HG03378 (cell line): ENCODE measurements around the gene IRF2BP2.

Source experiments
- ATAC-seq: cut with Tn5 transposase; IDR thresholded peaks from one replicate; pipeline ENCODE4 v1.9.1; 2021; ENCODE audit warnings: mild to moderate bottlenecking, moderate library complexity; ENCODE audit not compliant: unreplicated experiment

Gene IRF2BP2

DNA sequence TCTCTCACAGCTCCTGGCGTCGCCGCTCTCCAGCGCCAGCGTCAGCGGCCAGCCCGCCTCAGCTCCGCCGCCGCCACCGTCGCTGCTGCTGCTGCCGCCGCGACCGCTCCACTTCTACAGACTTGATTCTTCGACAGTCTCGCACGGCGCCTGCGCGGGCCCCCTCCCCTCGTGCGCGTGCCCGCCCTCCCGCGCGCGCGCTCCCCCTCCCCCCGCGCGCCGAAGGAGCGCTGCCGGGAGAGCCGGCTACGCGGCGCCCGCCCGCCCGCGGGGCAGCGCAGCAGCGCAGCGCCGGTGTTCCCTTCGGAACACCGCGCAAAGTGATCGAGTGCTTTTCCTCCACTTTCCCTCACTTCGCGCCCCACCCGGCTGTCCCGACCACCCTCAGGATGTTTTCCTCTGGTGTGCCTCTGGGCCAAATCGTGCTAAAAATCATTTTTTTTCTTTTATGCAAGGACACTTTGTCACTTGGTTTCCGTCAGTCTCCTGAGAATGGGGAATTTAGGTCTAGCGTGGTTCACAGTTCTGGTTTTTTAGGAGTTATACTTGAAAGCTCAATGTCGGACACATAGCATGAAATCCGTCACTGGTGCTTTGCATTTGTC, at the start of gene IRF2BP2:
Gene IRF2BP2, minus strand, starts transcription at position 118 of the 605 bp plus-strand sequence. CDS start 684 bp downstream, outside the sequence.
- ATAC-seq, result no peak

DNA sequence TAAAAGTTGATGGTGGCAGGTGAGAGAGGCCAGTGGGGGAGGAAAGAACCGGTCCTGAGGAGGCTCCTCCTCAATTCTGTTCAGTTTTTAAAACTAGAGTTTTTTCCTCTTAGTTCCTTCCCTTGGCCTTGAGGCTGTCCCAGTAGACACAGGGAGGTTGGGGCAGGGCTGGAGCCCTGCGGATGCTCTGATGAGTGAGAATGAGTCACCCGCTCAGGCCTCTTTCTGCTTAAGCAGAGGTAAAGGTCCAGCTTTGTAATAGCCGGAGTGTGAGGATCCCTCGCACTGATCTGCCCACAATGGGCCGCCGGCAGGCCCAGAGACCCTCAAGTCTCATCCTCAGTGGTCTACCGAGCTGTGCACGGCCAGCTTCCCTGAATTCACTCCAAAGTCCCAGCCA, 49.6 kb upstream of the IRF2BP2 start:
- ATAC-seq, result no peak

DNA sequence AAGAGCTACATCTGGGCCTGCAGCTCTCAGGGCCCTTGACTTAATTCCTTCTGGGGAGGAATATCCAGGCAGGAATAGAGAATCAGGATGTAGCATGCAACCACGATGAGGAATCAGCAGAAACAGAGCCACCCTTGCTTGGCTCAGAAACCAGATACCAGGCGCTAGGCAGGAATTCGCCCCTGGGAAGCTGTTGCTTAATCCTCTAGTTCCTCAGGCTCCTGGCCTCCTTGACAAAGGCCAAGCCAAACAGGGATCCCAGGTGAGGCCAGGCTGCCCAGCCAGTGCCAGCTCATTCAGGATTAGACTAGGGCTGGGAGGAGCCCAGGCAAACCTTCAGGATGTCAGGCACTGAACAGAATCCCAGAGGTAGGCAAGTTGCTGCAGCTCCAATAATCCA, 48.2 kb upstream of the IRF2BP2 start:
- ATAC-seq, result no peak

DNA sequence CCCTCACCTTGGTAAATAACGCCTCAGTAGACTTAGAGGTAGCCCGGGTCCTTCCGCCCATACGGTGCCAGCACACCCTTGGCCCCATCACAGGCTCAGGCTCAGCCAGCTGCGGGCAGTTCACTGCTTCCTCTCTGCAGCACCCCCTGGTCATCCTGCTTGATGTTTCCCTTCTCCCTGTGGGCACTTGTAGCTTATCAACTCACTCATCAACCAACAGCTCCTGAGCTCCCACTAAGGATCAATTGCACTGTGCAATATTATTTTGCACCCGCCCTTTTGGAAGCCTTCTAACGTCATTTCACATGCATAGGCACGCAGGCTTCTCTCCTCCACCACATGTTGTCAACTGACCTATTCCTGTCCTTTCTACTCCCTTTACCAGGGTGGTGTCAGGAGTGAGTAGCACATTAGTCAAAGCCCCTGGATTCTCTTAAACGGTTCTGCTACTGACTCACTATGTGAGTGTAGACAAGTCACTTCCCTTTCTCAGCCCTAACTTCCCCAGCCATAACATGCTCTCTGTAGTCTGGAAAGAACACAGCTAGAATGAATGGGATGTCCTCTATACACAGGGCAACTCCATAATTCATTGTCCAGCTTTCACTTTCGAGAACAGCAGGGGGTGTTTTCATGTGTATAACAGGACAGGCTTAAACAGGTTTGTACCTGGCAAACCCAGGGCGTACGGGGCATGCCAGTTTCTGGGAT, 47.1 kb upstream of the IRF2BP2 start:
- ATAC-seq, result peak; percentile 61

DNA sequence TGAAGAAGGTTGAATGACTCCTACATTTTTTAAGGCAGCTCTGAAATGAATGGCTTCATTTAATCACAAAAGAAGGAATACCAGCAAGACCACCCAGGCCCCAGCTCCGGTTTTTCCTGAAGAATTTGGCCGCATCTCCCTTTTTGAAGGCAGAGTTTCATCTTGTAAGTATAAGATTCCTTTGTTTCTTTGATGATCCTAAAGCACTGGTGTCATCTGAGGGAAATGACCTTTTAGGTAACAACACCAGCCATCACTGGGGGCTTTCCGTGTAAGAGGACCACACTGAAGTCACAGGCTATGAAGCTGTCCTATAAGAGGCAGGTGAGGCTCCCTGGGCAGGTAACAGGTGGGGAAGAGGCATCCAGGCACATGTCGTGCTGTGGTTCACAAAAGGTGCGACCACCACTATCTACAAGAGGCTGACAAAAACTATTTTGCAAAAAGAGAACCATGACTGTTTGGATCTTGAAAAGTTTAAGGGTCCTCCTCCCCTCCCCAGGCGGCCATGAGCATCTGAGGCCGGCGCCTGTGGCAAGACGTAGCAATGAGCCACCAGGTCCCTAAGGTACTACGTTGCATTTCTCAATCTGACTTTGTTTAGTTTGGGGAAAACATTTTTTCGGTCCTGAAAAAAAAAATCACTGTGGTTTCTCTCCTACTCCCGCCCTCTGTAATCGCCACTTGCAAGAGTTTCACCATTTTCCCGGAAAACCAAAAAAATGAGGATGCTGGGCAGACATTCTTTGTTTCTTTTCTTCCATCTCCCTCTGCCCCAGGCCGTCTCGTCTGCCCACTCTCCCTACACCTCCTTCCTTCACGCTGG, 46.3 kb upstream of the IRF2BP2 start:
- no peak for ATAC-seq

DNA sequence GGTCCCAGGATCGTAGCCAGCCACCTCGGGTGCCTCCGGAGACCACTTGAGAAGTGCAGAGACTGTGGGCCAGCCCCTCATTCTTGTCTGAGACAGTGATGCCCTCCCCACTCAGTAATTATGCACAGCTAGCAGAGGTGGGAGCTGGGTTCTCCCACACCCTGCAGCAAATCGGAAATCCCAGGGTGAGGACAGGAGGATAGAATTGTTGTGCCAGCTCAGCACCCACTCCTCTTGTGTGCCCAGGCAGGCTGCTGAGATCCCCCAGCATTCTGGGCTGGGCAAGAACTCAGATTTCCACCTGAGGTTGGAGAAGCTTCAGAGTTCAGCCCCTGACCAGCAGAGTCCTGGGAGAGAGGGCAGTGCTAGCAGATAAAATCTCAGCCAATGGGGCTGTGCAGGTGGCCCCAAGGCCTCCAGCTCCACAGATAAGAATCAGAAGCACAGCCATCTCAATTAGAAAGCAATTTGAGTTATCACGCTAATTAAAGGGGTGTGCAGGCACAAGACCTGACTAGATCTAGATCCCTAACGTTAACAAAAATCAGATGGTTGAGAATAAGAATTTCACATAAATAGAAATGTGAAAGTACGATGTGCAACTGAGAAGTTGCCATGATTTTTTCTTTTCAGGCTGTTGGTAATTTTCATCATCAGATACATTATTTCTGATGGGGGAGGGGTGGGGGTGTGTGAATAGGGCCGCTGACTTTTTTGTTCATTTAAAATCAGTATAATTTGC, 45.5 kb upstream of the IRF2BP2 start:
- no peak for ATAC-seq

DNA sequence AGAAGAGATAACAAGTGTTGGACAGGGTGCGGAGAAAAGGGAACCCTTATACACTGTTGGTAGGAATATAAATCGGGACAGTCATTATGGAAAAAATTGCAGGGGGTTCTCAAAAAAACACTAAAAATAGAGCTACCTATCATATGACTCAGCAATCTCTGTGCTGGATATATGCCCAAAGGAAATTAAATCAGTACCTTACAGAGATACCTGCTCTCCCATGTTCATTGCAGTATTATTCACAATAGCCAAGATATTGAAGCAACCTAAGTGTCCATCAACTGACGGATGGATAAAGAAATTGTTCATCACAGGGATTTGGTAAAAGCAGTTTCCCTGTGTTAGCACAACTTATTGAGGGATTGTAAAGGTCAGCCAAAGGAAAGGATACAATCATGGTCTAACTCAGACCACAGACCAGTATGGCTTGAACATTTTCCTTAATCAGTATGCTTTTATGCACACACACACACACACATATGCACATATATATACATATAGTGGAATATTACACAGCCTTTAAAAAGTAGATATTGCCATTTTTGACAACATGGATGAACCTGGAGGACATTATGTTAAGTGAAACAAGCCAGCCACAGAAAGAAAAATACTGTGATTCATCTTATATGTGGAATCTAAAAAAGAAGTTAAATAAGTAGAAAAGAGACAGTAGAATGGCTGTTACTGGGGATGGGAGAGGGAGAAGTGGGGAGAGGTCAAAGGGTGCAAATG, 44.2 kb upstream of the IRF2BP2 start:
- ATAC-seq, result no peak

DNA sequence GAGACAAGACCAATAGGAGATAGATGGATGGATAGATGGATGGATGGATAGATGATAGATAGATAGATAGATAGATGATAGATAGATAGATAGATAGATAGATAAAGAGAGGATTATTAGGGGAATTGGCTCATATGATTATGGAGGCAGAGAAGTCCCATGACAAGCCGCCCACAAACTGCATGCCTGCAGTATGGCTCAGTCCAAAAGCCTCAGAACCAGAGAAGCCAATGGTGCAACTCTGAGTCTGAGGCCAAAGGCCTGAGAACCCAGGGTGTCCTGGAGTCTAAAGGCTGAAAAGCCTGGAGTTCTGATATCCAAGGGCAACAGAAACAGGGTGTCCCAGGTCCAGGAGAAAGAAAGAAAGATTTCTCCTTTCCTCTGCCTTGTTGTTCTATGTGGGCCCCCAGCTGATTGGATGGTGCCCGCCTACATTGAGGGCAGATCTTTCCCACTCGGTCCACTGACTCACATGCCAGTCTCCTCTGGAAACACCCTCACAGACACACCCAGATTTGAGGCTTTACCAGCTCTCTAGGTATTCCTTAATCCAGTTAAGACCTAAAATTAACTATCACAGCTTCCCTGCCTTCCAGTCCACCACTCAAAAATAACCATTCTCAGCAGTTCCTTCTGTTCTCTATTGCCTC, 39.6 kb upstream of the IRF2BP2 start:
- ATAC-seq, result no peak

DNA sequence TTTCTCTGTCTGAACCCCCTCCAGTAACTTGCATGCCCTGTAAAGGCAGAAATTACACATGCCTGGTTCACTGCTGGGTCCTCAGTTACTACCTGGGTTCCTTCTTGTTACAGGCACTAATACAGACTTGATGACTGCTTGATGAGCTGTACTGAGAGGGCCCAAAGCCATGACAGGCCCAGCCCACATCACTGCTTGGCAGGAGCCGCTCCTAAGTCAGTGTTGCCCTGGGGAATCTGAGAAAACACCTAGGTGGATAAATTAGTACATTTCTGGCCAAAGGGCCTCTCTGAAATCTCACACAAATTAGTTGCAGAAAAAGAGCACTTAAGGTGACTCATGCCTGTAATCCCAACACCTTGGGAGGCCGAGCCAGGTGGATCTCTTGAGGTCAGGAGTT, 37.8 kb upstream of the IRF2BP2 start:
- ATAC-seq, result no peak

DNA sequence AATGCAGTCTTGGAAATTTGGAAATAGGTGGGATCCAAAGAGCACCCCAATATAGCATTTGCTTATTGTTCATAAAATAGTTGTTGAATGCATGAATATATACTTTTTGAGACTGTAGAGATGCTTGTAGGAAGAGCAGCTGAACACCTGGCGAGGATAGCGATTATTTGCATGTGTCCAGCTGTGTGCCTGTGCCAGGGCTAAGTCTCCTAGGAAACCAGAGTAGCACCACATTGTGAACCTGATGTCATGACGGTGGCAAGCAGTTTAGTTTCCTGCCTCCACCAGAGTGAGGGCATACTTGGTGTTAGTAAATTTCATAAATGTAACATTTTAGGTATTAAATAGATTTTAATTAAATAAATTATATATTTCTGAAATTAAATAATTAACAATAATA, 37.3 kb upstream of the IRF2BP2 start:
- no peak for ATAC-seq

DNA sequence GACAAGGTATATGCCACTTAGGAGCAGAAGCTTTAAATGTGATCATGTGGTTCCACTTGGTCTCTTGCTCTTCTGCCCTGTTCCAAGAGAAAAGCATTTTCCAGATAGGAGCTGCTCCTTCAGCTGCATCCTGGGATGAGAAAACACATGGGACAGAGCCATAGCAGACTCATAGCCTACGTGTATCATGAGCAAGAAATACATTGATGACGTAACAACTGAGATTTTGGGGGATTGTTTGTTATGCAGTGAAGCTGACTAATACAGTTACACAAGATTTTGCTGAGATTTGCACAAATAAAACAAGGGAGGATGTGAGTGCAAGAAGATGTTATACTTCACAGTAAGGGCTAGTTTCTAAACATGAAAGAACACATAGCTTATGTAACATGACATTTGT, 36.0 kb upstream of the IRF2BP2 start:
- no peak for ATAC-seq

DNA sequence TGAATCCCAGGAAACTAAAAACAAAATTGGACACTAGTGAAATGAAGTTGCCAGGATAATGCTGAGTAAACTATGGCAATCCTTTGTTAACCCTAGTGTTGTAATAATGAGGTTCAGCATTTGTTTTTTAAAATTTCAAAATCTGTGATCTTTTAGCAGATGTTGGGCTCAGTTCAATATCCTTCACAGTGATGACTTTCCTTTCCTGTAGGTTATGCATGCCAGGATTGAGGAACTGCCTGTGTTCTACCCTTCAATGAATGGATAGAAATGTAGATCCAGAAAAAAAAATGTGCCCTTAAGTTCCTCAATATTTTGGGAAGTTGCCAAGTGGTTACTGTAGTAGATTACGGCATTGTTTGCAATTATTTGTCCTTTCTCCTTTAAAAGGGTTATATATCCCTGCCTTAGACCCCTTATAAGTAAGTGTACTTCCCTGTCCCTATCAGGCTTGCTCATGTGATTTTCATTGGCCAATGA, 35.5 kb upstream of the IRF2BP2 start:
- ATAC-seq, result no peak

DNA sequence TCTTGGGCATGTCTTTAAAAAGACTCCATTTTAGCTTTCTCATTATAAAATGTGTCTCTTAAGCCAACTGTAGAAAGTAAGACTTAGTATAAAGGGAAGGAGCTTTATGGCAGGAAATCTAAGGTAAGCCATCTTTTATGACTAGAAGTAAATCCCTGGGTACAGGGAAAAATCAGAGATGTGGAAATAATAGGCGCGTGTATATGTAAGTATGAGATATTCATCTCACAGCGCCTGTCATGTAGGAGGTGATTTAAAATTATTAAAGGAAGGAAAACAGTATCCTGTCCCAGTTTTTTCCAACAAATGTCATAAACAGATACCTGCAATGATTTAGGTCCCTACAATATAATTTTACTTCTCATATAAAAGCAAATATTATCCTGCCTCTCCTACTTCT, 35.0 kb upstream of the IRF2BP2 start:
- ATAC-seq, result no peak

DNA sequence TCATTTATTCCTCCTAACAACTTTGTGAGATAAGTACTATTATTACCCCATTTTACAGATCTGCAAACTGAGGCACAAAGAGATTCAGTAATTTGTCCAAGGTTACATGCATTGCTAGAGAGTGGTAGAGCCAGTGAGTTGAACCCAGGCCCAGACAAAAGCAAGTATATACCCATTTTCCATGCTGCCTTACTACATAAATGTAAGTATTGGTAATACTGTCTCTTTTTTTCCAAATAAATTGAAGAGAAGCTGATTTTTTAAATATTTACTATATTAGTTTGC, 33.8 kb upstream of the IRF2BP2 start:
- no peak for ATAC-seq

DNA sequence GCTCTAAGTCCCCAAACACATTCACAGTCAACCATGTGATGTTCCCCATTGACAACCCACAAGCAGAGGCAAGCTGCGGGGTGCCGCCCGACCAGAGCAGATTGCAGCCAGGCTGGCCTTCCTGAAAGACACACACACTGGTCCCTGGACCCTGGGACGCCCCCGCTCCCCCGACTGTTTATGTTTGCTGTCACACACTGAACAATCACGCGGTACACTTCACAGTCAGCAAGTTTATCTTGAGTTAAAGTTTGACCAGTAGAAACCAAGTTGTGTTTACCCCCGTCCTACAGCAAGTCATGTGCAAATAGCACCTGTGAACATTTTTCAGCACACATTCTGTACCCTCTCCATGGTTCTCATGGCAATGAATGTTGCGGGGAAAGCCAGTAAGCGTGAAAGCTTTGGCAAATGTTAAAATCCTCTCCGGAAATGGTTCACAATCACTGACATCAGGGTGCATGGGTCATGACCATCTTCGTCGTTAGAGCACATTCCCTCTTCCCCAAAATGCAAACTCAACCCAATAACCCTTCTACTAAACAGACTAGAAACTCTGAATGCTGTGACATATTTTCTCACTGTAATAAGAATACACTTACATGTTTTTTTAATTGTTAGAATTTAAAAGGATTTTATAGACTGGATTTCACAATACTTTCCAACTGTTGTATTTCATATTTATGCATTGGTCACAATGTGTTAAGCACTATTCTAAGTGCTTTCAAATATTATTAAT, 33.3 kb upstream of the IRF2BP2 start:
- no peak for ATAC-seq

DNA sequence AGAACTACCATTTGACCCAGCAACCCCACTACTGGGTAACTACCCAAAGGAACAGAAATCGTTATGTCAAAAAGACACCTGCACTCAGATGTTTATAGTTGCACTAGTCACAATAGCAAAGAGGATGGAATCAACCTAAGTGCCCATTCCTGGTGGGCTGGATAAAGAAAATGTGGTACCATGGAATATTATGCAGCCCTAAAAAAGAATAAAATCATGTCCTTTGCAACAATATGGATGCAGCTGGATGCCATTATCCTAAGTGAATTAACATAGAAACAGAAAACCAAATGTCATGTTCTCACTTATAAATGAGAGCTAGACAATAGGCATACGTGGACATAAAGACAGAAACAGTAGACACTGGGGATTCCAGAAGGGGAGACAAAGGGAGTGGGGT, 32.5 kb upstream of the IRF2BP2 start:
- ATAC-seq, result no peak

DNA sequence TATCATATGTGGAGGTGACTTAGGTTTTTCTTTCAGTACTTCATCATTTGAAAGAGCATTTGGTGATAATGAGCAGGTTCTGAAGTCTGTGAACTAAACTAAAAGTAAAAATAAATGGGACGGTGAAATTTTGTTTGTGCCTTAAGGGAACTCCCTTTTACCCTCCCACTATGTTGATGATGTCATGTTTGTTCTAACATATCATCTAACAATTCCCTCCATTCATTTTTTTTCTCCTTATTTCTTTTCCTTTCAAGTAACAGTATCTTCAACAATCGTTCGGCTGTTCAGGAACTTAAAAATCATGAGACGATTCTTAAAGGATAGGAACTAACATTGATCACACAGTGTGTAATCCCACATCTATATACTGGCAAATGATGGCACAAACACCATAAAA, 30.0 kb upstream of the IRF2BP2 start:
- no peak for ATAC-seq

DNA sequence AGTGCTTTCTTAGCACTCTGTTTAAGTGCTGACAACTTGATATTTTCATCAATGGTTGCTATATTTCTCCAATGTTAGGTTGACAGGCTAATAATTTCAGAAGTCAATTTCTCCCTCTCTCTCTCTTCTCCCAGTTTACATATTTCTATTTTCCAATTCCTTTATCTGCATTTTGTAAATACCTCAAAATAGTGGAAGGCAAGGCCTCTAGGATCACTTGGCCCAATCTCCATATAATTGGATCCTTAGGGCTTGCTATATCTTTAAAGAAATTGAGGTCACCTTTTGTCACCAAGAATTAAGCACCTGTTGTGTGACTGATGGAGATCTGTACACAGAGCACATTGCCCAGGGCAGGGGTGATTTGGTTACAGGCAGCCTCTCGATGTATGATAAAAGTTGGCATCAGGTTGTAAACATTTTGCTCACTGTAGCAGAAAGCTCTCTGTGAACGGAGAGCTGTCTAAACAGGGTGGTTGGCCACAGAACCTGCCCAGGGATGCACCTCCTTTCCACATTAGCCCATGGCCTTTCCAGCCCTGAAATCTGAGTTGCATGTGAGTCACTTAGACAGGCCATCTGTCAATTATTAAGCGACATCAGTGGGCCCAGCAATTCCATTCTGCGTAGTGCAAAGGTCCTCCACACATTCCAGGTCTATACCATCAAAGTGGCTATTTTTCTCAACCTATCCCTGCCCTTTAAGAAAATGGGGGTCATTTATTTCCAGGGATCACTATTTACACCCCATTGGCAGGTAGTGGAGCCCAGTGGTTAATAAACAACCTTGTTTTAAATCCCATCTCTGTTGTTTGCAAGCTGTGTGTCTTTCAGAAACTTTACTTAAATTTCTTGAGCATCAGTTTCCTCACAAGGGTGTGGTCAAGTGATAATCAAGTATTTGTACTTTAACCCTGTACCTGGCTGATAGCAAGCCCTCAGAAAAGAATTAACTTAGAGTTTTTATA, 29.1 kb upstream of the IRF2BP2 start:
- ATAC-seq, result no peak
